Fibroblast of the conjunctiva (primary cell): Measurements from ENCODE around the gene PROM1.
A peak's percentile ranks its signal among the peaks of the same experiment; 100 is the strongest.

Experiments
- DNase-seq: peaks from one replicate; pipeline ENCODE4 v3.0.0-alpha.2; 2010; ENCODE audit warnings: low read depth

The PROM1 gene

DNA sequence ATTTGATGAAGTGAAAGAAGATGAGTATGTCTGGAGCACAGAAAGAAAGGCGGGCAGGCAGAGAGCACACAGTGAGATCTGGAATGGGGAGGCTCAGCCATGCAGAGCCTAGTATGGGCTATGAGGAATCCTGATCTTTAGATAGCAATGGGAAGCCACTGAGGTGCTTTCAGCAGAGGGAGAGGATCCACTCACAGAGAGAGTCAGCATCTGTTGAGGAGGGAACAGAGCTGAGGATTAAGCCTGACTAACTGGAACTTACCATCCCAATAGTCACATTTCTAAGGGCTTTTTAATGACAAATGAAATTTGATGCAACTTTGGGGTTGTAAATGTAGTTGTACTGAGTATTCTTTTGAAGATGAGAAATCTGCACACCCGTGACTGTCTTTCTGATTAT is 100.2 kb downstream of the PROM1 start:
- no peak for DNase-seq

GRCh38 chr4:15982842-15983524 is 100.8 kb downstream of the PROM1 start:
- no peak for DNase-seq

DNA sequence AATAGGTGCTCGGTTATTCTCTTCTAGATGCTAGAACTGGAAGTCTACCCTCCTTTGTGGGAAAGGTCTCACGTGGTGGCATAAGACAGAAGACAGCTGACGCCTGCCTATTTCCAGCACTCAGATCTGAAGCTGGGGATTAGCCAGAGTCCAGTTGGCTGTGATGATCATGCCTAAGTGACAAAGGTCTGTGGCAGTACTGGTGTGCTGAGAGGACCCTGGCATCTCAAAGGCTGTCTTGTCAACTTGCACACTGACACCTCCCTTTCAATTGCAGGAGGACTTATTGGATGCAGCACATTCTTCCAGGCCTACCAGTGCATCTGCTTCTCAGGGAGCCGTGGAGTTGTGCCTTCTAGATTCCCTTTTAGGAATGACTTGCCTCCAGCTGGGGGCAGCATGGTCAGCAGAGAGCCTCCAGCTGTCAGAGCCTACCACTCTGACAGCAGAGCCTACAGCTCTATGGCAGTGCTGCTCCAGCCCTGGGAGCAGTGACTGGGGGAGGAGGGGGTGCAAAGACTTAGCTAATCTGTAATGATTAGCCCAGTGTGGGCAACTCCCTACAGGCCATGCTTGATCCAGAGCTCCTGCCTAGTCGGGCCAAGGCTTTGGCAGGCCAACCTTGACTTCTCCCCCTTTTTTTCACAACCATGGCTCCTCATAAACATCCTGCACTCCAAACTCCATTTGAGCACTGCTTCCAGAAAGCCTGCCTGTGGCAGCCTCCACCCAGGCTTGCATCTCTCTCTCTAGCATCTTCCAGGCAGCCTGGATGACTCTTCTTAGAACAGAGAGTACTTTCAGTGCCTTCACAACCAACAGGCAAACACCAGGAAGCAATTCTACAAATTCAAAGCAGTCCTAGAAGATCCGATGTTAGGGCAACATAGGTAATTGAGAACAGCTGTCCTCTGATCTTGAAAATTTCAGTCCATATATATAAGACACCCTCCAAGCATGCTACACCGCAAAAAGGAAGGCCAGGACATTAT is 107.1 kb downstream of the PROM1 start:
- peak; percentile 53 for DNase-seq

DNA sequence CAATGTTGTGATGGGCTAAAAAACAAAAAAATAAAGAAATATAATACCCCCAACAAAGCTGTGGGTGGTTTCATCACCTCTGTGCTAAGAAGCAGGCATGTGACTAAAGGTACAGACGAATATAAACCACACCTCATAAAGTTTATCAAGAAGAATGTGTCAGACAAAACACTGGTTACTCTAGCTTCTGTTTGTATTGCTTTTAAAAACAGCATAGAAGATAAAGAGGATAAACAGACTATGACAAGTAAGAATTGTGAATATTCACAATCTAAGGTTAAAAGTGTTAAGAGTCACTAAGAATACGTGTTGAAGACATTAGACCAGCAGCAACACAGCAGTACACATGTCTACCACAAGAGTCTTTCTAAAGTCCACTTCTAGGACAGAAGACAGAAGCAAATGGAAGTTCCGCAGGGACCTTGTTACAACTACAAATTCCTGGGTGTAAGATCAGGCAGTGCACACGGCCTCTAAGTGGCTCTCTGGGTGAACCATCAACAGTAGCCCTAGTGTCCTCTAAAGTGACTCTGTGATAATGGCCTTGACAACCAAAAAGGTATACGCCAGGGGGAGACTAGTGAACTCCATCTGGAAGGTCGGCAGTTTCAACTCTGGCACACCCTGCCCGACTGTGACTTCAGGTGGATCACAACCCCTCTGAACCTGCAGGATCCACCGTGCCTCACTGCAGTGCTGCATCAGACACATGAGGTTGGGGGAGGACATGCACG is 112.6 kb downstream of the PROM1 start:
- no peak for DNase-seq

DNA sequence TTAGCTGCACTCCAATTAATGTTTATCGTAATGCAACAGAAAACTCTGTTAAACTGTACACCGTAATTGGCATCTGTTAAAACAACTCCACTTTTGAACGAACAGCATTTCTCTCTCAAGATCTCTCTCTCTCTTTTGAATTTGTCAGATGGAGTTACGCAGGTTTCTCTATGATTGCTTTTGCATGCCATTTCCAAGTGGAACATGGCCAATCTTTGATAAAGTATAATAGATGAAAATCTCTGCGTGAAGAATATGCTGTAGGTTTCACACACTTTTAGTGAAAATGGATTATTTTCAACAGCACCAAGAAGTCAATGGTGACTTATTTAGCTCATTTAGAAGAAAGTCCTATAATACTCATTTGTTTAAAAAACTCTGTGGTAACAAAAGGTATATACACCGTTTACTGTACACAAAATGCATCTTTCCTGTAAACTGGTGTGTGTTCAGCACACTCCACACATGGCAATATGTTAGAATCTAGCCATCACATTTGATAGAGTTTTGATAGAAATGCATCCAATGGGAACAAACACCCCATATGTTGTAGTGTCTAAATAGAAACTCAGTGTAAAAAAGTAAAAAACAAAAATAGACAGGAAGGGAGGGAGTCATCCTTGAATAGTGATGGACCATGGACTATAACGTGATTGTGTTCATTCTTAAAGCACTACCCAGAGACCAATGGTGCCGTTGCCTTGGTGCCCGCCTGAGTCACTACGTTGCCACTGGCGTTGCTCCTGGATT is 115.1 kb downstream of the PROM1 start:
- no peak for DNase-seq

- no peak for DNase-seq
These were observed 118.5 kb downstream of the PROM1 start for GRCh38 chr4:15965325-15965724.

GRCh38 chr4:15964159-15964558 is 119.7 kb downstream of the PROM1 start:
- no peak for DNase-seq

DNA sequence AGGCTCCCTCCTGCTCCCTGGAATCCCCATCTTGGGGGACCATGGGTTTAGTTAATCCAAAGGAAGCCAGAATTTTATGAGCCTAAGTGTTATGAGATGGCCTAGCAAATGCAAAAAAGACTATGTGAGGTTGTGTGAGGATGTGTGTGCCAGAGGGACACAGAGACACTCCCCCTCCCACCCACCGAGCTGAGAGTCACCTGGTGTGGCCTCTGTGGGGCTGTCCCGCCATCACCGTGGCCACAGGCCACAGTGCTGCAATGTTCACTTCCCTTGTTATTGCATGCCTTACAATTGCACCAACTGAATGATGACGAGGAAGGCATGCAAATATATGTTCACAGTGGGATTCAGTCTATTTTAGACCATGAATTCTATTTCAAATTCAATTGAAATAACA is 120.2 kb downstream of the PROM1 start:
- no peak for DNase-seq

DNA sequence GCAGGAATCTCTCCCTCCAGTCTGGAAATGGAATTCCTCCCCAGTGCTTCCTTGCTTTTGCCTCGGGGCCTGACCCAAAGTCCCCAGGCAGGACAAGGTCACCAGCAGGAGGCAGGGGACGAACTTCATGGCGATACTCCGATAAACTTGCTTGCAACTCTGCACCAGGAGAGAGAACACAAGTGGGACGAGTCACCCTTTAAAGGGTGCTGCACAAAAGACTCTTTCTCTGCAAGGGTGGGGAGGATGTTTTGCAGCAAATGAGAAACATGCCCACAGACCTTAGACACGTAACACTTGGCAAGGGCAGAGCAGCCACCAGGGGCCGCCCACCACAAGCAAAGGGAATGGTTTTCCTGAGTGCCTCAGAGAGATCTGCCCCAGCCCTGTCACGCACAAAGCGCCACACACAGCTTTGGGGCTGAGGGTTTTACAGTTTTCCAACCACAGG is 120.8 kb downstream of the PROM1 start, which contains the start of gene FGFBP2:
TSS of gene FGFBP2 (minus strand) at position 175 of the 451 bp plus-strand sequence. CDS start at position 129, 46 bp downstream.
- peak; percentile 39 for DNase-seq

GRCh38 chr4:15961781-15962510 is 121.9 kb downstream of the PROM1 start:
- DNase-seq: no peak

GRCh38 chr4:15958562-15958961 is 125.3 kb downstream of the PROM1 start:
- no peak for DNase-seq

- DNase-seq: peak; percentile 36
These were observed 127.5 kb downstream of the PROM1 start for GRCh38 chr4:15956179-15956850.

- no peak for DNase-seq
These were observed 128.2 kb downstream of the PROM1 start for GRCh38 chr4:15955670-15956069.

GRCh38 chr4:15953625-15954024 is 130.2 kb downstream of the PROM1 start:
- no peak for DNase-seq

DNA sequence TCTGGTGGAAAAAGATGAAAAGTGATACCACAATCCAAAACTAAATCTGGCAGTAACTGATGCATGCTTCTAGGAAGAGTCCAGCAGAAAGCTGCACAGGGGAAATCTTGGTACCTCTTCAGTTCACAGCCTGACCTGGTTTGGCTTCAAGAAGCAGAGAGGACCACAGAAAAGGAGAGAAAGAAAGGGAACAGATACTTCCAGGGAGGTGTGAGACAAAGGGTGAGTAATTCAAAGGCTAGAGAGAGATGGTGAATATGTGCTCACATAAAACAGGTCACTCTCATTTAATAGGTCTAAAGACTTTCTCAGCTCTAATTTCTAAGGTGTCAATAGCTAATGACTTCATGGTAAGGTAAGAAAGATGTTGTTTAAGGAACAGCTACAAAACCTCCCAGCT is 132.0 kb downstream of the PROM1 start:
- no peak for DNase-seq

DNA sequence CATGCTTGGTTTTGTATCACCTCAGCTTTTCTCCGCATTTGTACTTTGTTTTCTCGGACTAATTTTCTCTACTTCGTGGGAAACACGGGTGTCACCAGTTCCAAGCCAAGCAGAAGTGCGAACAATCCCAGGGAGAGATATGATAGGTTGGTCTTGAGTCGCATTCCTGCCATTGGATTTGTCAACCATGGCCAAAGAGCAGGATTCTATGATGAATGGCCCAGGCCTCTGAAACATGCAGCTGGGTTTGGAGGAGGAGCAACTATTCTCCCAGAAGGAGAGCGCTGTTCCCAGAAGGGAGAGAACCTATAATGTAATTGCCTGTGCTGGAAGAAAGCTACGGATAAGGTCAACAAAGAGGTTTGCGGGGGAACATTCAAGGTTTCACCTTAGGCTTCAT is 135.0 kb downstream of the PROM1 start:
- DNase-seq: no peak

- no peak for DNase-seq
These were observed 136.1 kb downstream of the PROM1 start for GRCh38 chr4:15947684-15948083.

DNA sequence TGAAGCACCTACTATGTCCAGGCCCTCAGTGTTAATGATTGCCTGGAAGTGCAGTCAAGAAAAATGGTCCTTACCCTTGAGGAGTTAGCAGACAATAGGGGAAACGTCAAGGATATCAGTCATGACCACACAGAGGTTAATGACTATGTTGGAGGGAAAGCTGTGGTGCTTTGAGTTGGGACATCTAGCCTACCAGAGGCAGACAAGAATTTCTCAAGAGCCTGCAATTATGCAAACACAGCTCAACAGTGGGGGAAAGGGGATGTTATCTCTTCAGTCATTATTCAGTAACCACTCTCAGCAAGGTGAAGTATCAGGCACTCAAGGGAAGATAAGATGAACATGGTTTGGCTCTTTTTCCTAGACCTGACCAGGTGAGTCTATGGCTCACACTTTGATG is 138.3 kb downstream of the PROM1 start:
- no peak for DNase-seq

- DNase-seq: no peak
These were observed 138.9 kb downstream of the PROM1 start for GRCh38 chr4:15944895-15945294.

DNA sequence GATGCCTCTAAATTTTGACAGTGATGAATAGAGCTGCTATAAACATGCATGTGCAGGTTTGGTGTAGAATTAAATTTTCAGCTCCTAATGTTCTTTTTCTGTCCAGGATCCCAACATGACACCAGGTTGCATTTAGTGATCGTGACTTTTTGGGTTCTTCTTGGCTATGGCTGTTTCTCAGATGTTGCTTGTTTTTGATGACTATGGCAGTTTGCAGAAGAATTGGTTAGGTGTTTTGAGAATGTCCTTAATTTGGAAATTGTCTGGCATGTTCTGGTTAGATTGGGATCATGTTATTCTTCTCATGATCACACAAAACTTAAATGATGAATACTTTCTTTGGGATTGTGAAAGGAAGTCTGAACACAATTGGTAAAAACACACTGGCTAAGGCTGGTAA is 141.5 kb downstream of the PROM1 start:
- no peak for DNase-seq
